GM12873 (cell line): ENCODE measurements around the gene POLE3.

Source experiments
- CTCF ChIP-seq: IDR thresholded peaks from 2 replicates; pipeline ENCODE4 v1.5.1; 2012; ENCODE audit warnings: low read depth, mild to moderate bottlenecking, moderate library complexity, low read length, control low read depth; ENCODE audit not compliant: insufficient read depth; ENCODE audit errors: missing control alignments

Gene POLE3

DNA sequence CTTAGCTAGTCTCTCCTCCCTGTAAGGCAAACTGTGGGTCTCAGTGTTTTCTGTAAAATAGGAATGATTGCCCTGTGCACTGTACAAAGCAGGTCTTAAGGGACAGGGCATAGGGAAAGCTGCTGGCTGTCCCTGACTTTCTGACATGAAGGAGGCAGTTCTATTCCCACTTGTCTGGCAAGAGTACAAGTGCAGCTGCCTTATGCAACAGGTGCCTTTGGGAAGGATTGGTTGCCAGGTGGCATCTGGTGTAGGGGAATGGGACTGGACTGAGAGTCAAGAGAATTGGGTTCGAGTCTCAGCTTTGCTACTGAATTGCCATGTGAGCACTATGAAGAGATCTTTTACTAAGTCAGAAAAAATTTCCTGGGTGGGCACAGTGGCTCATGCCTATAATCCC, 51.1 kb downstream of the POLE3 start:
- no peak for TF ChIP-seq CTCF
